MM.1S (cell line): ENCODE data around the gene LRRC34.

Experiments used
- CTCF ChIP-seq: fragments of 300-600 bp; sonication (generic); IDR thresholded peaks from 2 replicates; pipeline ENCODE4 v1.5.1; 2016; ENCODE audit warnings: antibody characterized with exemption, low read length, mixed read lengths
- EZH2 ChIP-seq: fragments of 300-600 bp; sonication (generic); optimal IDR thresholded peaks from 2 replicates; pipeline ENCODE3; 2017; ENCODE audit warnings: low read depth, mild to moderate bottlenecking, antibody characterized with exemption, low read length, mixed read lengths
- EZH2phosphoT487 ChIP-seq: fragments of 300-600 bp; sonication (generic); IDR thresholded peaks from 2 replicates; pipeline ENCODE4 v1.6.1; 2018; ENCODE audit warnings: antibody characterized with exemption, low read length

DNA sequence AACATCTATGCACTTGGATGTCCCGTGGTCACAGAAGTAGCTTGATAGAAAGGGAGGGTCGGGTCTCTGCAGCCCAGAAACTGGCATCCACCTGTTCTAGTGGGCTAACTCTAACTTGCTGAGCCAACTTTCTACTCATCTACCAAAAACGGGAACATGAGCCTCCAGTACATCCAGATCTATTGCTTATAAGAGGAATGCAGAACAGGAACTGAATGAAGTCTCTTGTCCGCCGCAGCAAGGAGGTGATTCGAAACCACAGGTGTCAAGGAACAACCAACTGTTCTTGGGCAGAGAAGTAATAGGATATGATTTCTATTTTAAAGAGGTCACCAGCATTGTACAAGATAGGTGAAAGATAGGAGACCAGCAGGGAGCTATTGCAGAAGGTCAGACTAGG, 65.8 kb downstream of the LRRC34 start:
- TF ChIP-seq CTCF (no peak), EZH2phosphoT487 (no peak), EZH2 (no peak)
